ENCODE measurements around the gene CREBBP. TPM values are rescaled to one million over a fixed set of nuclear protein-coding genes. Genes with fewer than 3 reads are reported as not detected.

The CREBBP gene
- total and polyA plus RNA-seq, 2 experiments from 2014 or later, result 36.9 to 54.8 TPM

DNA sequence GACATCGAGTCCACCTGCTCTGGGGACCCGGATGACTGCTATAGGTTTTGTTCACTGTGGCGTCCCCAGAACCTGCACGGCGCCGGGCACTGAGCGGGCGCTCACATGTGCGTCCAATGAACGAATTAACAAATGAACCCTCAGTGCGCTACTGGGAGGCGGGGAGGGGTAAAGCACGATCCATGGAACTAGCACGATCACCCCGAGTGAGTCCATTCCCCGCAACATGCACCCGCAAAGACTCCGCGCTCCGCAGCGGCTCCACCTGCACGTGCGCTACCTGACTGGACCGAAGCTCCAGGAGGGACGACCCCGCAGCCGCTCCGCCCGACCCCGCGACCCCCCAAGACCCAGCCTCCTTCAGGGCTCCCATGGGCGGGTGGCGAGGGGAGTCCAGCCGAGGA lies 163.7 kb downstream of the CREBBP start (continued):
- TF ChIP-seq, protein P1, sequence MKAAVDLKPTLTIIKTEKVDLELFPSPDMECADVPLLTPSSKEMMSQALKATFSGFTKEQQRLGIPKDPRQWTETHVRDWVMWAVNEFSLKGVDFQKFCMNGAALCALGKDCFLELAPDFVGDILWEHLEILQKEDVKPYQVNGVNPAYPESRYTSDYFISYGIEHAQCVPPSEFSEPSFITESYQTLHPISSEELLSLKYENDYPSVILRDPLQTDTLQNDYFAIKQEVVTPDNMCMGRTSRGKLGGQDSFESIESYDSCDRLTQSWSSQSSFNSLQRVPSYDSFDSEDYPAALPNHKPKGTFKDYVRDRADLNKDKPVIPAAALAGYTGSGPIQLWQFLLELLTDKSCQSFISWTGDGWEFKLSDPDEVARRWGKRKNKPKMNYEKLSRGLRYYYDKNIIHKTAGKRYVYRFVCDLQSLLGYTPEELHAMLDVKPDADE (IDR thresholded peaks at IDR 0.05), result no peak
- TF ChIP-seq CREB1 (CRISPR knock-in tag; IDR thresholded peaks at IDR 0.05; ENCODE audit: low read depth), result no peak
- no peak for TF ChIP-seq REST (IDR thresholded peaks at IDR 0.05; ENCODE audit: unreplicated experiment)
- TF ChIP-seq STAT1 (IDR thresholded peaks at IDR 0.05; ENCODE audit: unreplicated experiment), result no peak
- no peak for TF ChIP-seq NANOG (IDR thresholded peaks at IDR 0.05; ENCODE audit: borderline replicate concordance)
- TF ChIP-seq ZNF114 (CRISPR knock-in tag; IDR thresholded peaks at IDR 0.05), result no peak
- TF ChIP-seq EZH2phosphoT487 (IDR thresholded peaks at IDR 0.05; ENCODE audit: unreplicated experiment), result no peak
- no peak for TF ChIP-seq POLR2AphosphoS5 (IDR thresholded peaks at IDR 0.05; ENCODE audit: low read depth)
- no peak for TF ChIP-seq ZNF331 (CRISPR knock-in tag; IDR thresholded peaks at IDR 0.05; ENCODE audit: low read depth)
- no peak for TF ChIP-seq JUNB (IDR thresholded peaks at IDR 0.05; ENCODE audit: unreplicated experiment)
- TF ChIP-seq EZH2 (IDR thresholded peaks at IDR 0.05; ENCODE audit: low read depth, unreplicated experiment), result no peak

DNA sequence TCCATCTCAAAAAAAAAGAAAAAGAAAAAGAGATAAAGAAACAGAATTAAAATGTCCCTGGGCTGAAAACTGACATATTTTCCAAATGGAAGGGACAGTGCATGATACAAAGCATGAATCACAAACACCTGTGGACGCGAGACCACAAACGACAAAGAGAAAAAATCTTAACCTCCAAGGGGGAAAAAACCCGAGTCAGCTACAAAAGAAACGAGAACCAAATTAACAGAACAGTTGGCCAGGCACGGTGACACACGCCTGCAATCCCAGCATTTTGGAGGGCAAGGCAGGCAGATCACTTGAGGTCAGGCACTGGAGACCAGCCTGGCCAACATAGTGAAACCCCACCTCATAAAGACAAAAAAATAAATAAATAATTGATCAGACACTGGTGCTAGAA lies 165.1 kb downstream of the CREBBP start:
- Histone ChIP-seq H3K4me1 (ENCODE audit: insufficient read depth) (peaks cover 27% of the 10 kb centered on the region), H3K27me3 (ENCODE audit: insufficient read depth) (no peaks in the 10 kb centered on the region), H3K4me2 (no peak overlapping the region), H3K79me2 (replicated peaks; ENCODE audit: insufficient read depth) (peaks cover 66% of the 10 kb centered on the region), H3K36me3 (ENCODE audit: insufficient read depth) (no peaks in the 10 kb centered on the region), H2AFZ (no peak overlapping the region), H3K4me3 (no peak overlapping the region; the same call in 1 of the 2 replicates), H3K9me2 (ENCODE audit: insufficient read depth) (no peaks in the 10 kb centered on the region), H3F3A (replicated peaks; ENCODE audit: low read depth) (0 out of 2 replicates have a peak, but pooled peaks cover 7% of the 10 kb centered on the region), H4K20me1 (replicated peaks; ENCODE audit: insufficient read depth) (peaks cover 34% of the 10 kb centered on the region), H3K27ac (ENCODE audit: low read depth) (no peak overlapping the region)
- ATAC-seq (no peak), DNase-seq (ENCODE audit: low spot score) (no peak)
- Mint-ChIP-seq H3K9me3 (no peaks in the 10 kb centered on the region), H3K4me1 (peaks cover 35% of the 10 kb centered on the region), H3K4me3 (peak overlapping the region; percentile 46), H3K27ac (no peak overlapping the region), H3K36me3 (ENCODE audit: low read depth) (peaks cover 33% of the 10 kb centered on the region), H3K27me3 (ENCODE audit: insufficient read depth, low read depth, poor library complexity) (peaks cover 12% of the 10 kb centered on the region)
- TF ChIP-seq STAT1 (IDR thresholded peaks at IDR 0.05; ENCODE audit: unreplicated experiment) (no peak), CTCF (conservative IDR thresholded peaks at IDR 0.05; ENCODE audit: low read depth in 2 of 2) (no peak), JUNB (IDR thresholded peaks at IDR 0.05; ENCODE audit: unreplicated experiment) (no peak), REST (IDR thresholded peaks at IDR 0.05; ENCODE audit: unreplicated experiment) (no peak), ZNF331 (CRISPR knock-in tag; IDR thresholded peaks at IDR 0.05; ENCODE audit: low read depth) (no peak), EZH2phosphoT487 (IDR thresholded peaks at IDR 0.05; ENCODE audit: unreplicated experiment) (no peak), POLR2AphosphoS5 (IDR thresholded peaks at IDR 0.05; ENCODE audit: low read depth) (no peak)
- TF ChIP-seq, protein P1 (IDR thresholded peaks at IDR 0.05), result no peak
